HFFc6 (cell line): ENCODE data around the gene ANKZF1. TPM values are rescaled to one million over a fixed set of nuclear protein-coding genes. Genes with fewer than 3 reads are reported as not detected.

Experiments used
- DNase-seq: peaks from one replicate; pipeline ENCODE4 v3.0.0-alpha.2; 2018
- H3K27ac Mint-ChIP-seq: 2 replicates; pipeline ENCODE4 v1.8.0; 2020; ENCODE audit warnings: mild to moderate bottlenecking, mixed read lengths
- H3K27me3 Mint-ChIP-seq: 2 replicates; pipeline ENCODE4 v1.8.0; 2021; ENCODE audit warnings: mild to moderate bottlenecking, moderate library complexity, mixed read lengths; ENCODE audit not compliant: insufficient read depth
- H3K36me3 Mint-ChIP-seq: 2 replicates; pipeline ENCODE4 v1.8.0; 2021; ENCODE audit warnings: low read depth, mixed read lengths
- H3K4me1 Mint-ChIP-seq: 2 replicates; pipeline ENCODE4 v1.8.0; 2020; ENCODE audit warnings: low read depth, mixed read lengths
- H3K4me3 Mint-ChIP-seq: 2 replicates; pipeline ENCODE4 v1.8.0; 2020; ENCODE audit warnings: mild to moderate bottlenecking, moderate library complexity, mixed read lengths
- H3K9me3 Mint-ChIP-seq: 2 replicates; pipeline ENCODE4 v1.8.0; 2020; ENCODE audit warnings: mild to moderate bottlenecking, mixed read lengths
- total RNA-seq, 6 experiments: library from RNA; stranded (reverse); fragmentation: NEBNext Ultra II Directional; extraction: Animal tissue kit (Norgen Biotek cat#: 25700); gene quantifications; 2 replicates in 1 of 6; 3 replicates in 5 of 6; pipeline ENCODE4 v1.2.3, GENCODE V29; 2021
- TF ChIP-seq, protein P1 (sequence below): fragments of 200-600 bp; sonication (generic); IDR thresholded peaks from 2 replicates; pipeline ENCODE4 v1.5.0; 2021; ENCODE audit warnings: antibody characterized with exemption, mild to moderate bottlenecking

The ANKZF1 gene
- total RNA-seq, 6 experiments from 2014 or later = 11.7 to 18.9 (median 15.4) TPM

DNA sequence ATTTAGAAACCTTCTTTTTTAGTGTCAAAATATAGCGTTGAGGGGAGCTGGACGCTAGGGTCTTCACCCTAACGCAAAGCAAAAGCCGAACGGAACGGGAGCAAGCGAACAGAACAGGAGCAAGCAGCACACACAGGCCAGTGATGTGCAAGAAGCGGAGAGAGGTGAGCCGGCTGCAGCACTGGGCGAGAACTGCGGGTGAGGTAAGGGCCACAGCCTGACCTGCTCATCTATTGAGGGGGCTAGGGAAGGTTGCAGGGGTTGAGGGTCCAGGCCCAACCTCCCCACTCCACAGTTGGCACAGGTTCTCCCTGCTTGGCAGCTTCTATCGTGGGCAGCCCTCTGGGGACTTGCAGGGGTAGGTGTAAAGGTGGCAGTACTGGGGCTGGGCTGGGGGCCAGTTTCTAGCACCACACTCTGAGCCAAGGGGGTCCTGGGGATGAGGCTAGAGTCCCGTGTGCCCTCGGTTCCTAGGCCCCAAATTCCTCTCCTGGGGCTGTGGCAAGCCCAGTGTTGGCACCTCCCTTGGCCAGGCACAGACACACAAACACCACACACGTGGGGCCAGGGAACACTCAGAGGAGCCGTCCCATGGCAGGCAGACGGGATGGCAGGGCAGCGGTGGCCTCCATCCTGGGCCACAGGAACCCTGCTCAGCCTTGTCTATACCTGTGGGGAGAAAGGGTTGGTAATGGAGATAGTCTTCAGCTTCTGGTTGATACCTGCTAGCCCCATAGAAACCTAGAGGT lies 9.6 kb upstream of the ANKZF1 start:
- no peak for DNase-seq
- H3K36me3 Mint-ChIP-seq = peaks cover 4% of the 10 kb centered on the region
- H3K27me3 Mint-ChIP-seq = no peaks in the 10 kb centered on the region; the same call in none of the 2 replicates
- peak overlapping the region; percentile 79; the same call in 1 of the 2 replicates for H3K27ac Mint-ChIP-seq
- H3K9me3 Mint-ChIP-seq = no peaks in the 10 kb centered on the region
- TF ChIP-seq, protein P1, sequence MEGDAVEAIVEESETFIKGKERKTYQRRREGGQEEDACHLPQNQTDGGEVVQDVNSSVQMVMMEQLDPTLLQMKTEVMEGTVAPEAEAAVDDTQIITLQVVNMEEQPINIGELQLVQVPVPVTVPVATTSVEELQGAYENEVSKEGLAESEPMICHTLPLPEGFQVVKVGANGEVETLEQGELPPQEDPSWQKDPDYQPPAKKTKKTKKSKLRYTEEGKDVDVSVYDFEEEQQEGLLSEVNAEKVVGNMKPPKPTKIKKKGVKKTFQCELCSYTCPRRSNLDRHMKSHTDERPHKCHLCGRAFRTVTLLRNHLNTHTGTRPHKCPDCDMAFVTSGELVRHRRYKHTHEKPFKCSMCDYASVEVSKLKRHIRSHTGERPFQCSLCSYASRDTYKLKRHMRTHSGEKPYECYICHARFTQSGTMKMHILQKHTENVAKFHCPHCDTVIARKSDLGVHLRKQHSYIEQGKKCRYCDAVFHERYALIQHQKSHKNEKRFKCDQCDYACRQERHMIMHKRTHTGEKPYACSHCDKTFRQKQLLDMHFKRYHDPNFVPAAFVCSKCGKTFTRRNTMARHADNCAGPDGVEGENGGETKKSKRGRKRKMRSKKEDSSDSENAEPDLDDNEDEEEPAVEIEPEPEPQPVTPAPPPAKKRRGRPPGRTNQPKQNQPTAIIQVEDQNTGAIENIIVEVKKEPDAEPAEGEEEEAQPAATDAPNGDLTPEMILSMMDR = no peak
- no peak overlapping the region for H3K4me3 Mint-ChIP-seq
- peaks cover 24% of the 10 kb centered on the region for H3K4me1 Mint-ChIP-seq

DNA sequence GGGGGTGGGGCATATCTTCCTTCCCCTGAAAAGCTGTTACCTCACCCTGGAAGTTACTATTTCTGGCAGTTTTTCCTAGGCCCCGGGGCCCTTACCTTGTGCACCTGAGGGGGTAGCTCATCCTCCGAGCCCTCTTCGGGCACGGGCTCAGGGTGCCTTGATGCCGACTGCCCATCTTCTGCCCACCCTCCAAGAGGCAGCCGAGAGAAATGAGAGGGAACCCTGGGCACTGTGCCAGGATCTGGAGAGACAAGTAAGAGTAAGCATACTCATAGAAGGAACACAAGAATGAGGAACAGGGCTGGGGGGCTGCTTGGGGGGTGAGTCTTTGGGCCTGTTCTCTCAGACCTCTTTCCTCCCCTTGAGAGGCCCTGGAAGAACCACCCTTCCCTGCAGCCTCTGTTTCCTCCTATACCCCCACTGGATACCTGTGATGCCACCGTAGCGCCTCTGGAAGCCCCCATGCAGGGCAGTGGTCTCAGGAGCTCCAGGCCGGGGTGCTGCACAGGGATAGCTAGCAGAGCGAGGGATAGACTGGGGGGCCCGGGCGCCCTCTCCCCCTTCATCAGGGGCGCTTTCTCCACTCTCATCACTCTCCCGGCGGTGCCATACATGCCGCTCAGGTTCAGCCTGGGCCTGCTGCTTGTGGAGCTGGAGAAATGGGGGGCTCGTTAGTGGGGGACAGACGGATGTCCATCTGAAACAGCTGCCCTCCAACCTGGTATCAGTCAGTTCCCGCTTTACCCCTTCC lies 8.8 kb upstream of the ANKZF1 start:
- no peaks in the 10 kb centered on the region; the same call in none of the 2 replicates for H3K27me3 Mint-ChIP-seq
- no peaks in the 10 kb centered on the region for H3K9me3 Mint-ChIP-seq
- no peak overlapping the region for H3K27ac Mint-ChIP-seq
- DNase-seq = no peak
- TF ChIP-seq, protein P1 = no peak
- no peak overlapping the region for H3K4me3 Mint-ChIP-seq
- H3K4me1 Mint-ChIP-seq = peaks cover 24% of the 10 kb centered on the region
- peaks cover 4% of the 10 kb centered on the region for H3K36me3 Mint-ChIP-seq

DNA sequence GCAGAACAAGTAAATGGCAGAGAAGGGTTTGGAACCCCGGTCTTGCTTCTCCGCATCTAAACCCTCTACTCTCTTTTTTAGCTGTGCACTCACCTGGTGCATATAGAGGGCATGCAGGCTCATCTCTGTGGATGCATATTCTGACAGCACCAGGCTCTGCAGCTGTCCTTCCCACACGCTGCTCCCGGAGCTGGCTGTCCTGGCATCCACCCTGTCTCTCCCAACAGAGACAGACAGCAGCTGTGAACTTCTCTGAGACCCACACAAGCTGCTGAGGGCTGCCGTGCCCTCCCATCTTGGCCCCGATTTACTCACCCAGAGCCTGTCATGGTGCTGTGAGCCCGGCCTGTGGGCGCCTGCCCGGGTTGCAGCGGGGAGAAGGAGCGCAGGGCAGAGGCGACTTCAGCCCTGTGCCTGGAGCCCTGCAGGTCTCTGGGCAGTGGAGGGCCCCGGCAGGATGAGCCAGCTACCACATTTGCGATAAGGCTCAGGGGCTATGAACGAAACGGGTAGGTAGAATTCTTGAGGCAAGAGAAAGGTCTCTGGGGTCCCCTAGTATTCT lies 7.6 kb upstream of the ANKZF1 start:
- Mint-ChIP-seq H3K4me1 (peaks cover 19% of the 10 kb centered on the region), H3K36me3 (peaks cover 9% of the 10 kb centered on the region), H3K27me3 (no peaks in the 10 kb centered on the region; the same call in 1 of the 2 replicates), H3K4me3 (no peak overlapping the region), H3K9me3 (no peaks in the 10 kb centered on the region), H3K27ac (no peak overlapping the region)
- DNase-seq = no peak
- TF ChIP-seq, protein P1 = no peak

DNA sequence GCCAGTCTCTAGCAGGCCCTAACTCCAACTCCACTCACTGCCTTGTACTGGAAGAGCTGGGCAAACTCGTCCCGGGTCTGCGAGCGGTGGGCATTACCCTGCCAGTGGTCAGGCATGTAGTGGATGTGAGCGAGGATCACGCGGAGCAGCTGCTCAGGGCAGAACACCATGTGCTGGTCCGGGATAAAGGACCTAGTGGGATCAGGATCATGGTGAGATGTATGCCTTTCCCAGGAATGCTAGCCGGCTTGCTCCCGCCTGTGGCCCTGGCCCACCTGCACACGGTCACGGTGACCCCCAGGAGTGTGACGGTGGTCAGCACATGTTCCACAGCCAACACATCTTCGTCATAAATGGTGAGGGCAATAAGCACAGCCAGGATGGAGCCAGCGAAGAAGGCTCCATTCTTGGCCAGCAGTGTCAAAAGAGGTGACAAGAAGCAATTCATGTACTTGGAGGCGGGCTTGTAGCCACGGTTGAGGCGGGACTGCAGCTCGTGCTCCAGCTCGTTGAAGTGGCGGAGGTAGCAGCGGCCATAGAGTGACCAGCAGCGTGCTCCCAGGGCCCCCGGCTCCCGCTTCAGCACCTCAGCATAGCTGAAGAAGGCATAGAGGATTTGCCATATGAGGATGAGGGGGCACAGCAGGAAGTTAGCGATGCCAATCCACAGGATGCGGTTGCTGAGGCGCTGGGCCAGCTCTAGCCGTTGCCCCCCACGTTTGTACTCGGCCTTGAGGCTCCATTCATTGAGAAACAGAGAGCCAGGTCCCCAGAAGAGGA lies 5.6 kb upstream of the ANKZF1 start:
- Mint-ChIP-seq H3K4me3 (no peak overlapping the region; the same call in 1 of the 2 replicates), H3K27ac (no peak overlapping the region), H3K9me3 (no peaks in the 10 kb centered on the region), H3K27me3 (no peaks in the 10 kb centered on the region), H3K4me1 (peaks cover 23% of the 10 kb centered on the region), H3K36me3 (peaks cover 9% of the 10 kb centered on the region)
- DNase-seq = no peak
- TF ChIP-seq, protein P1 = no peak

DNA sequence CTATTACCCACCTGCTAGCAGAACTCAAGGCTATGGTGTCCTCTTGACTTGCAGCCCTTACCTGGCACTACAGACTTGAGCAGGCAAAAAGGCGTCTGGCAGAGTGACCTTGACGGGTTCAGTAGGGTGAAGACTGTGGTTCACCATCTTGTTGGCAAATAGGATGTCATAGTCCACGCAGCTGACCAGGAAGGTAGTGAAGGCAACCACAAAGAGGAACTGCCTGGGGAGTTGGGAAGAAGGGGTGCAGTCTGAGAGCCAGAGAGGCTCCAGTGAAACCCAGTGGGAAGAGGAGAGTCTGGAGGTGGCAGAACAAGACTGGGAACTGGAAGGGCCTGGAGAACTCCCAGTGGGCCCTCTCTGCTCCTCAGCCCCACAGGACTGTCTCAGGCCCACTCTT lies 4.3 kb upstream of the ANKZF1 start:
- no peaks in the 10 kb centered on the region for H3K9me3 Mint-ChIP-seq
- no peak overlapping the region for H3K27ac Mint-ChIP-seq
- DNase-seq = no peak
- H3K27me3 Mint-ChIP-seq = no peaks in the 10 kb centered on the region
- H3K4me1 Mint-ChIP-seq = peaks cover 18% of the 10 kb centered on the region
- H3K36me3 Mint-ChIP-seq = peaks cover 9% of the 10 kb centered on the region
- TF ChIP-seq, protein P1 = no peak
- H3K4me3 Mint-ChIP-seq = no peak overlapping the region
